ENCODE measurements around the gene GGN.
A peak's percentile ranks its signal among the peaks of the same experiment; 100 is the strongest.
"Not testable (repeated sequence)": the region's sequence is repeated elsewhere in the genome, so short reads cannot be mapped to it uniquely, and the experiment has no call there.

The GGN gene

GRCh38 chr19:38350883-38351282 lies 37.0 kb downstream of the GGN start:
- Histone ChIP-seq H3K27ac (ENCODE audit: insufficient read depth, low read depth, low read length, poor library complexity, severe bottlenecking) (no peak overlapping the region), H3K36me3 (ENCODE audit: control insufficient read depth, insufficient read depth, low read length) (no peaks in the 10 kb centered on the region), H3K27me3 (ENCODE audit: control insufficient read depth, insufficient read depth, low read length, poor library complexity, severe bottlenecking) (peaks cover under 1% of the 10 kb centered on the region), H3K4me1 (ENCODE audit: control insufficient read depth, insufficient read depth, low read length) (no peaks in the 10 kb centered on the region), H3K9me3 (ENCODE audit: control insufficient read depth, low read length) (no peaks in the 10 kb centered on the region), H3K4me3 (ENCODE audit: insufficient read depth, low read depth, low read length) (no peak overlapping the region)
- 89 to 96% methylated on average over 3 of the region's 3 CpGs for WGBS, 2 experiments

GRCh38 chr19:38346837-38347236 lies 41.0 kb downstream of the GGN start:
- Histone ChIP-seq H3K4me3 (ENCODE audit: insufficient read depth, low read depth, low read length) (no peak overlapping the region), H3K27me3 (ENCODE audit: control insufficient read depth, insufficient read depth, low read length, poor library complexity, severe bottlenecking) (no peaks in the 10 kb centered on the region), H3K9me3 (ENCODE audit: control insufficient read depth, low read length) (no peaks in the 10 kb centered on the region), H3K36me3 (ENCODE audit: control insufficient read depth, insufficient read depth, low read length) (no peaks in the 10 kb centered on the region), H3K27ac (ENCODE audit: insufficient read depth, low read depth, low read length, poor library complexity, severe bottlenecking) (no peak overlapping the region), H3K4me1 (ENCODE audit: control insufficient read depth, insufficient read depth, low read length) (no peaks in the 10 kb centered on the region)
- 84 to 92% methylated on average over 2 to 4 of the region's 4 CpGs for WGBS, 2 experiments

- Histone ChIP-seq H3K4me3 (ENCODE audit: insufficient read depth, low read depth, low read length) (no peak overlapping the region), H3K4me1 (ENCODE audit: control insufficient read depth, insufficient read depth, low read length) (no peaks in the 10 kb centered on the region), H3K9me3 (ENCODE audit: control insufficient read depth, low read length) (no peaks in the 10 kb centered on the region), H3K36me3 (ENCODE audit: control insufficient read depth, insufficient read depth, low read length) (no peaks in the 10 kb centered on the region), H3K27me3 (ENCODE audit: control insufficient read depth, insufficient read depth, low read length, poor library complexity, severe bottlenecking) (no peaks in the 10 kb centered on the region), H3K27ac (ENCODE audit: insufficient read depth, low read depth, low read length, poor library complexity, severe bottlenecking) (no peak overlapping the region)
- WGBS, 2 experiments = 94 to 95% methylated on average over 2 of the region's 2 CpGs
Observed at GRCh38 chr19:38340927-38341326, 46.9 kb downstream of the GGN start.

- not testable (repeated sequence) for H3K9me3 ChIP-seq (ENCODE audit: control insufficient read depth, low read length); H3K36me3 ChIP-seq (ENCODE audit: control insufficient read depth, insufficient read depth, low read length); H3K4me3 ChIP-seq (ENCODE audit: insufficient read depth, low read depth, low read length); H3K4me1 ChIP-seq (ENCODE audit: control insufficient read depth, insufficient read depth, low read length); H3K27me3 ChIP-seq (ENCODE audit: control insufficient read depth, insufficient read depth, low read length, poor library complexity, severe bottlenecking)
- H3K27ac ChIP-seq (ENCODE audit: insufficient read depth, low read depth, low read length, poor library complexity, severe bottlenecking) = peak overlapping the region; percentile 36
- 48 to 67% methylated on average over 4 of the region's 4 CpGs for WGBS, 2 experiments
Observed at GRCh38 chr19:38339011-38339410, 48.8 kb downstream of the GGN start.

- Histone ChIP-seq H3K27me3 (ENCODE audit: control insufficient read depth, insufficient read depth, low read length, poor library complexity, severe bottlenecking) (no peaks in the 10 kb centered on the region), H3K4me3 (ENCODE audit: insufficient read depth, low read depth, low read length) (peak overlapping the region; percentile 53), H3K4me1 (ENCODE audit: control insufficient read depth, insufficient read depth, low read length) (no peaks in the 10 kb centered on the region), H3K27ac (ENCODE audit: insufficient read depth, low read depth, low read length, poor library complexity, severe bottlenecking) (no peak overlapping the region), H3K36me3 (ENCODE audit: control insufficient read depth, insufficient read depth, low read length) (no peaks in the 10 kb centered on the region), H3K9me3 (ENCODE audit: control insufficient read depth, low read length) (no peaks in the 10 kb centered on the region)
- 67 to 68% methylated on average over 10 of the region's 10 CpGs for WGBS, 2 experiments
Observed at GRCh38 chr19:38337360-38337653, 50.5 kb downstream of the GGN start.

GRCh38 chr19:38336638-38337359 lies 51.0 kb downstream of the GGN start:
- Histone ChIP-seq H3K9me3 (ENCODE audit: control insufficient read depth, low read length) (no peaks in the 10 kb centered on the region), H3K36me3 (ENCODE audit: control insufficient read depth, insufficient read depth, low read length) (no peaks in the 10 kb centered on the region), H3K4me3 (ENCODE audit: insufficient read depth, low read depth, low read length) (peak overlapping the region; percentile 53), H3K27ac (ENCODE audit: insufficient read depth, low read depth, low read length, poor library complexity, severe bottlenecking) (peak overlapping the region; percentile 67), H3K4me1 (ENCODE audit: control insufficient read depth, insufficient read depth, low read length) (no peaks in the 10 kb centered on the region), H3K27me3 (ENCODE audit: control insufficient read depth, insufficient read depth, low read length, poor library complexity, severe bottlenecking) (no peaks in the 10 kb centered on the region)
- 6 to 7% methylated on average over 41 of the region's 41 CpGs for WGBS, 2 experiments

GRCh38 chr19:38335949-38336637 lies 51.7 kb downstream of the GGN start:
- H3K4me3 ChIP-seq (ENCODE audit: insufficient read depth, low read depth, low read length) = peak overlapping the region; percentile 53
- H3K4me1 ChIP-seq (ENCODE audit: control insufficient read depth, insufficient read depth, low read length) = no peaks in the 10 kb centered on the region
- H3K27me3 ChIP-seq (ENCODE audit: control insufficient read depth, insufficient read depth, low read length, poor library complexity, severe bottlenecking) = no peaks in the 10 kb centered on the region
- WGBS, 2 experiments = 1% methylated on average over 52 of the region's 52 CpGs
- H3K27ac ChIP-seq (ENCODE audit: insufficient read depth, low read depth, low read length, poor library complexity, severe bottlenecking) = peak overlapping the region; percentile 67
- H3K36me3 ChIP-seq (ENCODE audit: control insufficient read depth, insufficient read depth, low read length) = no peaks in the 10 kb centered on the region
- H3K9me3 ChIP-seq (ENCODE audit: control insufficient read depth, low read length) = no peaks in the 10 kb centered on the region

Measured in ectodermal cell (in vitro differentiated cells).